H1 (cell line): Measurements from ENCODE around the gene MLPH. TPM values are rescaled to one million over a fixed set of nuclear protein-coding genes. Genes with fewer than 3 reads are reported as not detected.

Experiments used
- CTCF ChIA-PET: fragments of 300-600 bp; sonication (Branson Sonifier 250); formaldehyde crosslinking; loops from one replicate; lab custom pipeline; 2021; ENCODE audit not compliant: partially characterized antibody; lab: Charles Lee
- POLR2A ChIA-PET: fragments of 300-600 bp; sonication (Branson Sonifier 250); formaldehyde crosslinking; loops from one replicate; lab custom pipeline; 2021; ENCODE audit warnings: inconsistent platforms; ENCODE audit not compliant: partially characterized antibody; lab: Charles Lee
- DNase-seq, 2 experiments: peaks; one replicate each; pipeline versions ENCODE4 v3.0.0 to v3.0.0-alpha.2; 2010 to 2022; ENCODE audit warnings: low spot score in 2 of 2, low read depth in 1 of 2, mixed read lengths in 1 of 2
- FAIRE-seq: peaks from 2 replicates; lab custom pipeline; 2011; peaks lifted over from hg19 to GRCh38; lab: Jason Lieb, UNC
- H2AFZ ChIP-seq: 2 replicates; pipeline ENCODE4 v1.8.1; 2012; ENCODE audit warnings: low read length, inconsistent platforms
- H2AK5ac ChIP-seq: 2 replicates; pipeline ENCODE4 v1.6.1; 2013; ENCODE audit warnings: low read depth, low read length
- H2BK120ac ChIP-seq: replicated peaks from 2 replicates; pipeline ENCODE3; 2013; ENCODE audit warnings: low read depth, low read length, inconsistent platforms
- H2BK12ac ChIP-seq: 2 replicates; pipeline ENCODE4 v1.6.1; 2013; ENCODE audit warnings: low read depth, low read length
- H2BK15ac ChIP-seq: 2 replicates; pipeline ENCODE4 v1.6.1; 2013; ENCODE audit warnings: low read length
- H2BK20ac ChIP-seq: 2 replicates; pipeline ENCODE4 v1.6.1; 2013; ENCODE audit warnings: low read length
- H2BK5ac ChIP-seq: 2 replicates; pipeline ENCODE4 v1.6.1; 2013; ENCODE audit warnings: low read depth, low read length
- H3K14ac ChIP-seq: 2 replicates; pipeline ENCODE4 v1.6.1; 2013; ENCODE audit warnings: inconsistent platforms; ENCODE audit not compliant: insufficient read length
- H3K18ac ChIP-seq: 2 replicates; pipeline ENCODE4 v1.6.1; 2013; ENCODE audit warnings: low read length; ENCODE audit errors: extremely low read depth
- H3K23ac ChIP-seq: 2 replicates; pipeline ENCODE4 v1.6.1; 2013; ENCODE audit warnings: inconsistent platforms; ENCODE audit not compliant: insufficient read length
- H3K23me2 ChIP-seq: 2 replicates; pipeline ENCODE4 v1.6.1; 2013; ENCODE audit warnings: low read depth, low read length
- H3K27ac ChIP-seq: 2 replicates; pipeline ENCODE4 v1.6.1; 2011; ENCODE audit warnings: low read depth, low read length, inconsistent platforms
- H3K27me3 ChIP-seq, 4 experiments: replicated peaks in 1 of 4; 1 replicate in 1 of 4; 2 replicates in 3 of 4; pipeline versions ENCODE4 v1.6.1 to v1.8.1; 2011 to 2013; ENCODE audit warnings: low read length in 3 of 4, mild to moderate bottlenecking in 3 of 4, inconsistent platforms in 2 of 4, mixed read lengths in 2 of 4, moderate library complexity in 1 of 4; ENCODE audit not compliant: control insufficient read depth in 3 of 4, insufficient read depth in 3 of 4; ENCODE audit errors: extremely low read depth in 1 of 4
- H3K36me3 ChIP-seq, 4 experiments: 2 replicates each; pipeline versions ENCODE4 v1.6.1 to v1.8.1; 2011 to 2013; ENCODE audit warnings: mild to moderate bottlenecking in 4 of 4, low read length in 3 of 4, moderate library complexity in 2 of 4, control low read depth in 1 of 4, inconsistent platforms in 1 of 4; ENCODE audit not compliant: insufficient read depth in 4 of 4, control insufficient read depth in 2 of 4
- H3K4ac ChIP-seq: replicated peaks from 2 replicates; pipeline ENCODE3; 2013; ENCODE audit warnings: low read length, low read depth, mixed read lengths, inconsistent platforms; ENCODE audit not compliant: insufficient read length
- H3K4me1 ChIP-seq, 4 experiments: replicated peaks in 1 of 4; 1 replicate in 1 of 4; 2 replicates in 3 of 4; pipeline versions ENCODE4 v1.6.1 to v1.8.1; 2011 to 2013; ENCODE audit warnings: low read length in 3 of 4, inconsistent platforms in 2 of 4, mixed read lengths in 1 of 4; ENCODE audit not compliant: insufficient read depth in 4 of 4, control insufficient read depth in 3 of 4
- H3K4me2 ChIP-seq, 2 experiments: 2 replicates each; pipeline versions ENCODE4 v1.6.1 to v1.8.1; 2011 to 2013; ENCODE audit warnings: low read depth in 2 of 2, low read length in 2 of 2, control low read depth in 1 of 2, inconsistent platforms in 1 of 2, mild to moderate bottlenecking in 1 of 2; ENCODE audit not compliant: insufficient read depth in 1 of 2
- H3K4me3 ChIP-seq, 4 experiments: fragments of 200-600, 300-600 bp in 1 of 4; sonication (generic), shearing (Covaris generic), sonication (Bioruptor Twin) in 1 of 4; 2 replicates each; pipeline versions ENCODE4 v1.5.1 to v1.8.1; 2011 to 2016; ENCODE audit warnings: low read length in 4 of 4, low read depth in 3 of 4, control low read depth in 2 of 4, inconsistent platforms in 2 of 4, mild to moderate bottlenecking in 2 of 4, mixed read lengths in 1 of 4, moderate library complexity in 1 of 4; ENCODE audit not compliant: insufficient read depth in 2 of 4; ENCODE audit errors: extremely low read depth in 1 of 4
- H3K56ac ChIP-seq: replicated peaks from 2 replicates; pipeline ENCODE3; 2013; ENCODE audit warnings: low read depth, mild to moderate bottlenecking, mixed read lengths, low read length, inconsistent platforms; ENCODE audit not compliant: insufficient read length
- H3K79me1 ChIP-seq: 2 replicates; pipeline ENCODE4 v1.6.1; 2013; ENCODE audit warnings: low read depth, low read length, control low read depth
- H3K79me2 ChIP-seq, 2 experiments: 2 replicates each; pipeline versions ENCODE4 v1.6.1 to v1.8.1; 2012 to 2013; ENCODE audit warnings: low read length in 2 of 2, mild to moderate bottlenecking in 2 of 2, inconsistent platforms in 1 of 2; ENCODE audit not compliant: insufficient read depth in 2 of 2, control insufficient read depth in 1 of 2
- H3K9ac ChIP-seq, 4 experiments: replicated peaks in 1 of 4; 1 replicate in 1 of 4; 2 replicates in 3 of 4; pipeline versions ENCODE4 v1.6.1 to v1.8.1; 2011 to 2013; ENCODE audit warnings: low read depth in 3 of 4, low read length in 3 of 4, control low read depth in 2 of 4, mild to moderate bottlenecking in 2 of 4, moderate library complexity in 2 of 4, inconsistent platforms in 1 of 4; ENCODE audit errors: extremely low read depth in 1 of 4
- H3K9me3 ChIP-seq, 2 experiments: 2 replicates each; pipeline versions ENCODE4 v1.6.1 to v1.8.1; 2012 to 2013; ENCODE audit warnings: mild to moderate bottlenecking in 2 of 2, moderate library complexity in 2 of 2, control low read depth in 1 of 2, inconsistent platforms in 1 of 2, low read depth in 1 of 2, low read length in 1 of 2, mixed read lengths in 1 of 2; ENCODE audit not compliant: insufficient read depth in 2 of 2
- H4K20me1 ChIP-seq, 2 experiments: replicated peaks in 1 of 2; 2 replicates each; pipeline versions ENCODE3 to v1.8.1; 2011 to 2013; ENCODE audit warnings: inconsistent platforms in 2 of 2, low read length in 2 of 2, mild to moderate bottlenecking in 1 of 2; ENCODE audit not compliant: insufficient read depth in 2 of 2, control insufficient read depth in 1 of 2
- H4K5ac ChIP-seq: 2 replicates; pipeline ENCODE4 v1.6.1; 2013; ENCODE audit warnings: low read length, low read depth, mixed read lengths, inconsistent platforms; ENCODE audit not compliant: insufficient read length
- H4K8ac ChIP-seq: 2 replicates; pipeline ENCODE4 v1.8.0; 2013; ENCODE audit warnings: mild to moderate bottlenecking, moderate library complexity, low read length, inconsistent platforms; ENCODE audit not compliant: insufficient read depth; ENCODE audit errors: extremely low read depth
- H4K91ac ChIP-seq: replicated peaks from 2 replicates; pipeline ENCODE3; 2013; ENCODE audit warnings: low read length, mixed read lengths, inconsistent platforms; ENCODE audit not compliant: insufficient read length
- ATF3 ChIP-seq: IDR thresholded peaks from 2 replicates; pipeline ENCODE4 v1.6.1; 2011; ENCODE audit warnings: low read depth, mild to moderate bottlenecking, low read length; ENCODE audit not compliant: insufficient read depth
- BRCA1 ChIP-seq: IDR thresholded peaks from 2 replicates; pipeline ENCODE4 v1.6.1; 2012; ENCODE audit warnings: low read depth, low read length, improper control_type of control experiment
- CBX5 ChIP-seq: fragments of 300-800, 300-1000 bp; sonication (generic); IDR thresholded peaks from 2 replicates; pipeline ENCODE4 v1.7.1; 2016; ENCODE audit warnings: antibody characterized with exemption, low read length, low read depth
- CEBPB ChIP-seq: IDR thresholded peaks from 2 replicates; pipeline ENCODE4 v1.6.1; 2012; ENCODE audit warnings: low read depth, low read length
- CREB1 ChIP-seq: IDR thresholded peaks from 2 replicates; pipeline ENCODE4 v1.6.1; 2012; ENCODE audit warnings: inconsistent platforms
- NANOG ChIP-seq: IDR thresholded peaks from 2 replicates; pipeline ENCODE4 v1.6.1; 2011; ENCODE audit warnings: low read length, low read depth, mild to moderate bottlenecking, inconsistent platforms; ENCODE audit not compliant: insufficient read depth, poor library complexity, severe bottlenecking
- SIN3A ChIP-seq, 2 experiments: IDR thresholded peaks in 1 of 2; conservative IDR thresholded peaks in 1 of 2; 2 replicates each; pipeline ENCODE4 v1.6.1; 2011 to 2012; ENCODE audit warnings: low read length in 2 of 2, improper control_type of control experiment in 1 of 2, low read depth in 1 of 2, mild to moderate bottlenecking in 1 of 2
- SIRT6 ChIP-seq: IDR thresholded peaks from one replicate; pipeline ENCODE4 v1.7.1; 2012; ENCODE audit warnings: low read length, inconsistent platforms
- TAF1 ChIP-seq: IDR thresholded peaks from 2 replicates; pipeline ENCODE4 v1.6.1; 2011; ENCODE audit warnings: mild to moderate bottlenecking, low read depth, low read length
- TEAD4 ChIP-seq: IDR thresholded peaks from 2 replicates; pipeline ENCODE4 v1.6.1; 2012; ENCODE audit warnings: low read depth, low read length, inconsistent platforms, mixed read lengths
- WGBS, 2 experiments: shearing (Covaris generic) in 1 of 2; methylation state at CpG; one replicate each; pipeline versions ENCODE4 v1.1.6 to v1.1.7; 2013 to 2015; ENCODE audit warnings: low lambda C conversion rate in 2 of 2, mixed read lengths in 2 of 2, inconsistent platforms in 1 of 2, low coverage in 1 of 2, missing lambda C conversion rate in 1 of 2; ENCODE audit not compliant: insufficient replicate concordance in 2 of 2, insufficient coverage in 1 of 2, insufficient read length in 1 of 2; ENCODE audit errors: extremely low coverage in 1 of 2, missing lambda C conversion rate in 1 of 2; 5-methylcytosine and 5-hydroxymethylcytosine counted together
- polyA plus RNA-seq, 7 experiments: library from polyadenylated mRNA; depleted of rRNA in 3 of 7; stranded (reverse) in 5 of 7; unstranded in 2 of 7; fragments of >200 nt in 5 of 7; fragments of 200-250 nt in 2 of 7; gene quantifications; 1 replicate in 5 of 7; 2 replicates in 1 of 7; 4 replicates in 1 of 7; pipeline versions ENCODE4 v1.2.1 to v1.2.3, GENCODE V29; 2011 to 2013; ENCODE audit warnings: missing spikeins in 2 of 7, mixed read lengths in 2 of 7
- total RNA-seq: library from RNA; stranded (reverse); fragmentation: NEBNext Ultra II Directional; extraction: Animal tissue kit (Norgen Biotek cat#: 25700); gene quantifications from 2 replicates; pipeline ENCODE4 v1.2.1, GENCODE V29; 2021

Gene MLPH
- total and polyA plus RNA-seq, 2 of the 8 experiments (the other 6 are each of a cell fraction or from before 2014, with no cell fraction given), result 12.7 to 17.0 TPM

DNA sequence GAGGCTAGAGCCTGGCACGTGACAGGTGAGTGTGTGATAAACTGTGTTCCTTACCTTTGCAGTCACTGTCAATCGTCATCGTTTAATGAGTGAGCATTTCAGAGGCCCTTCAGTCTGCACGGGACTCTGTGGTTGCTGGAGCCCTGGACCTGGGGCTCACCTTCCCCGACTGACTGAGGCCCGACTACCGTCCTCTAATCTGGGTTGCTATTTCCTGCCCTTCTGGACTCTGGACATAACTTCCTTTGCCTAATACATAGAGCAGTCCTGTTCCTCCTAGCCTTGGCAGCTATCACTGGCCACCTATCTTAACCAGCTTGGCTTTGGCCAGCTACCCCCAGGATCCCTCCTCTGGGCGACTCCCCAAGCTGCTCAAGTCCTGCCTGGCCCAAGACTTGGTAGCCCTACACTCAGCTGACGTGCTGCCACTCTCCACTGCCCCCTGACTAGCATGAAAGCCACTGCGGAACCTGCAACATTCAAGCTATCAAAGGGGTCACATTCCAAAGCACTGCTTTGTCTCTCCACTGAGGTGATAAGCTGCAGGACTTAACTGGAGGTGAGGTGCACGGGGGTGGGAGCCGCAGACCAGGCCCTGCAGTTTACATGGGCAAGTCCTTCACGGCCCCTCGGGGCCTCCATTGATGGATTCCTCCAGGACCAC lies 114.5 kb downstream of the MLPH start:
- Histone ChIP-seq H4K8ac (no peak overlapping the region), H4K5ac (no peak overlapping the region), H3K4ac (peak overlapping the region; percentile 9), H4K20me1 (no peaks in the 10 kb centered on the region), H3K27ac (no peak overlapping the region), H3K14ac (no peak overlapping the region), H2BK15ac (0 out of 2 replicates have a peak overlapping the region, but pooled peaks have one; percentile 50), H3K79me2 (no peaks in the 10 kb centered on the region), H3K4me2 (no peak overlapping the region), H3K23ac (no peak overlapping the region), H3K23me2 (no peaks in the 10 kb centered on the region), H3K9me3 (peaks cover 8 to 14% of the 10 kb centered on the region in 2 experiments; a peak in 3 of 4 replicates), H2BK120ac (peak overlapping the region; percentile 36), H2BK5ac (peak overlapping the region; percentile 21; the same call in 1 of the 2 replicates), H3K36me3 (no peaks in the 10 kb centered on the region), H2BK20ac (peak overlapping the region; percentile 27; the same call in 1 of the 2 replicates), H3K4me1 (peaks cover 2 to 24% (median 10%) of the 10 kb centered on the region in 4 experiments; a peak in 5 of 7 replicates), H3K79me1 (no peaks in the 10 kb centered on the region), H3K4me3 (no peak overlapping the region; a peak in 1 of 8 replicates), H4K91ac (peak overlapping the region; percentile 58), H2BK12ac (peak overlapping the region; percentile 91), H3K56ac (no peak overlapping the region), H3K27me3 (no peaks in the 10 kb centered on the region), H3K9ac (no peak overlapping the region), H2AK5ac (peak overlapping the region; percentile 43; the same call in 1 of the 2 replicates), H2AFZ (no peak overlapping the region), H3K18ac (peak overlapping the region; percentile 66)
- ChIA-PET CTCF (interaction anchor here (1.0 to 8.8 kb wide), 22 partner anchors 10 to 228 kb away, joined by 3 to 63 read pairs (median 6); partner anchors contain the start of gene RAB17), POLR2A (interaction anchor here (0.7 to 7.5 kb wide), 5 partner anchors 11 to 93 kb away, joined by 3 to 51 read pairs (median 11); partner anchors contain the start of genes LRRFIP1 and RAB17)
- 85% methylated on average over 14 of the region's 14 CpGs; no CpG with 5 or more reads in 1 of the 2 experiments for WGBS, 2 experiments
- no peak for DNase-seq
- no peak for FAIRE-seq
- TF ChIP-seq CBX5 (no peak), SIN3A (conservative IDR thresholded peaks at IDR 0.05 in 1 of 2, IDR thresholded peaks at IDR 0.05 in 1 of 2; ENCODE audit: low read depth in 1 of 2, low read length in 2 of 2) (0 out of 4 replicates have a peak, but pooled peaks of 1 of the 2 experiments have one; percentile 44), NANOG (peak; percentile 58), TAF1 (no peak), CREB1 (peak; percentile 43; the same call in 1 of the 2 replicates), SIRT6 (no peak), BRCA1 (no peak), TEAD4 (peak; percentile 51; the same call in 1 of the 2 replicates), CEBPB (no peak), ATF3 (no peak)
